ENCODE results near the gene AMBP.

AMBP gene

DNA sequence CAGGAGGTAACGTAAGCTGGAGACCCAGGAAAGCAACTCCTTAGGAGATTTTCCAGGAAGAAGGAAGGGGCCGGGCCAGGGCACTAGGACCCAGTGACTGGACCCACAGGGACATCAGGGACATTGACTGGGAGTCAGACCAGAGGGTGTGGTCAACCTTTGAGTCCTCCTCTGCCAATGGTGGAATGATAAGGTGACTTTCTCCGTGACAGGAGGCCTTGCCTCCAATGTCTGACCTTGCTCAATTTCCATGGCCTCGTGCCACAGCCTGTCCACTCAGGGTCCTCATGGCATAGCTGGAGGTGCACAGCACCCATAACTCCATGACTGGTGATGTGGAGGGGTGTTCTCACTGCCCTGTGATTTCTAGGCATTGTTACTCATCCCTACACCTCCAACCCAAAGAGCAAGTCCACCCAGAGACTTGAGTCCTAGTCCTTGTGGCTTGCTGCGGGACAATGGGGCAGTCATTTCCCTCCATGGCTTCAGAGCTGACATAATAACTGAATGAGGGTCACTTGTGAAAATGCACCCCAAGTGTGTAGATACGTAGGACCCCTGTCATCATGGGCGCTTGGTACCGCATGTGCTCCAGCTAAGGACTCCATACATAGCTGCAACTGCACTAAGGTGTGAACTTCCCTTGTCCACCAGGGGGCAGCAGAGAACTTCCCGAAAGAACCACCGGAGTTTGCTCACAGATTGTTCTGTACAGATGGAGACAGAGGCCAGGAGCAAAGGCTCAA is 4.1 kb upstream of the AMBP start:
- TF ChIP-seq TAF1 (IDR thresholded peaks at IDR 0.05; ENCODE audit: borderline replicate concordance, insufficient read depth, low read length) (no peak), SIN3A (IDR thresholded peaks at IDR 0.05; ENCODE audit: borderline replicate concordance, insufficient read depth, low read length) (no peak), POLR2AphosphoS5 (IDR thresholded peaks at IDR 0.05; ENCODE audit: low read depth, low read length) (no peak), FOXP2 (optimal IDR thresholded peaks at IDR 0.05; ENCODE audit: borderline replicate concordance, extremely low read depth, extremely low read length, insufficient read depth) (no peak)
- TF ChIP-seq, protein P1, sequence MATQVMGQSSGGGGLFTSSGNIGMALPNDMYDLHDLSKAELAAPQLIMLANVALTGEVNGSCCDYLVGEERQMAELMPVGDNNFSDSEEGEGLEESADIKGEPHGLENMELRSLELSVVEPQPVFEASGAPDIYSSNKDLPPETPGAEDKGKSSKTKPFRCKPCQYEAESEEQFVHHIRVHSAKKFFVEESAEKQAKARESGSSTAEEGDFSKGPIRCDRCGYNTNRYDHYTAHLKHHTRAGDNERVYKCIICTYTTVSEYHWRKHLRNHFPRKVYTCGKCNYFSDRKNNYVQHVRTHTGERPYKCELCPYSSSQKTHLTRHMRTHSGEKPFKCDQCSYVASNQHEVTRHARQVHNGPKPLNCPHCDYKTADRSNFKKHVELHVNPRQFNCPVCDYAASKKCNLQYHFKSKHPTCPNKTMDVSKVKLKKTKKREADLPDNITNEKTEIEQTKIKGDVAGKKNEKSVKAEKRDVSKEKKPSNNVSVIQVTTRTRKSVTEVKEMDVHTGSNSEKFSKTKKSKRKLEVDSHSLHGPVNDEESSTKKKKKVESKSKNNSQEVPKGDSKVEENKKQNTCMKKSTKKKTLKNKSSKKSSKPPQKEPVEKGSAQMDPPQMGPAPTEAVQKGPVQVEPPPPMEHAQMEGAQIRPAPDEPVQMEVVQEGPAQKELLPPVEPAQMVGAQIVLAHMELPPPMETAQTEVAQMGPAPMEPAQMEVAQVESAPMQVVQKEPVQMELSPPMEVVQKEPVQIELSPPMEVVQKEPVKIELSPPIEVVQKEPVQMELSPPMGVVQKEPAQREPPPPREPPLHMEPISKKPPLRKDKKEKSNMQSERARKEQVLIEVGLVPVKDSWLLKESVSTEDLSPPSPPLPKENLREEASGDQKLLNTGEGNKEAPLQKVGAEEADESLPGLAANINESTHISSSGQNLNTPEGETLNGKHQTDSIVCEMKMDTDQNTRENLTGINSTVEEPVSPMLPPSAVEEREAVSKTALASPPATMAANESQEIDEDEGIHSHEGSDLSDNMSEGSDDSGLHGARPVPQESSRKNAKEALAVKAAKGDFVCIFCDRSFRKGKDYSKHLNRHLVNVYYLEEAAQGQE (IDR thresholded peaks at IDR 0.05; ENCODE audit: insufficient read depth in 1 of 2, low read depth in 2 of 2, low read length in 2 of 2) = no peak

DNA sequence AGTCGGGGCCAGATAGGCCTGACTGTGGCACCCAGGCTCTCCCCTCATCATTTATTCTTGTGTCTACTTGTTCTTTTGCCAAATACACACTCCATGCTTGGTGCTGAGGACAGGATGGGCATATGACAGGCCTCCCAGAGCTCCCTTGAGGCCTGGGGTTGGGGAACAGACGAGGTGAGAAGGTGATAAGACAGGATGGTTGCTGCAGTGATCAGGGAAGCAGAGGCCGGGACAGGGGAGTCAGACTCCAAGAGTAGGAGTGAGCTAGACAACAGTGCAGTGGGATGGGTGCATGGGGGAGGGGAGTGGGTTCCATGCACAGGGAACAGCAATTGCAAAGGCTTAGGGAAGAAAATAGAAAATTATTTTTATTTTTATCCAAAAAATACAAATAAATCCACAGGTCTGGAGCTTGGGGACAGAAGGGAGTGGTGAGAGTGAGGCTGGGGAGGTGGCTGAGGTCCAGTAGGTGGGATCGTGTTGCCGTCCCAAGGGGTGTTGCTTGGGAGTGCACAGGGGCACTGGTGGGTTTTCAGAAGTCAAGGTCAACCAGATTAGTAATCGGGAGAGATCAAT is 3.4 kb upstream of the AMBP start:
- no peak for TF ChIP-seq TAF1 (IDR thresholded peaks at IDR 0.05; ENCODE audit: borderline replicate concordance, insufficient read depth, low read length)
- no peak for TF ChIP-seq FOXP2 (optimal IDR thresholded peaks at IDR 0.05; ENCODE audit: borderline replicate concordance, extremely low read depth, extremely low read length, insufficient read depth)
- no peak for TF ChIP-seq SIN3A (IDR thresholded peaks at IDR 0.05; ENCODE audit: borderline replicate concordance, insufficient read depth, low read length)

DNA sequence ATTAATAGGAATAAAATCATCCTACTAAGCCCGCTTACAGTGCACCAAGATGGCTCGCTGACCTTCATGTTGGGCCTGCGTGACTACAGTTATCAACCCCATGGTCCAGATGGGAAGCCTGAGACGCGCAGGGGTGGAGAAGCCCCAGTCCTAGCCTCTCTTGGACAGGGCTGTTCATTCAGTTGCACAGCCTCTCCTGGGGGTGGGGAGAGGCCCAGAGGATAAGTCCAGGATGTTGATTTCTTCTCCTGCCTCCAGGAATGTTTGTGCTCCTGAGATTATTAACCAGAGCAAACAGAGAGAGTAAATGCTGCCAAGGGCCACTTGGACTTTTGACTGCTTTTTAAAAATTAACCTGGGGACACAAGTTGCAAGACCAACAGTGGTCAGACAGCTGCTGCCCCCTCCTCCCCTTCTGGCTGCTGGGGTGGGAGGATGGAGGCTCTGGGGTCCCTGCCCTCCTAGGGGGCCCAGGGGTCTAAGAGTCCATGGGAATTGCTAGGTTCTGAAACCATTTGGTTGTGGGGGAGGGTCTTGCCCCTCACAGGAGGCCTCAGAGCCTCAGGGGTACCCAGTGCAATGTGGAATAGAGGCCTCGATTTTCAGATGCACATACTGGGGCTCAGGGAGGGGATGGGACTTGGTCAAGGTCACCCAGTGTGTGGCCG is 2.8 kb upstream of the AMBP start:
- no peak for TF ChIP-seq FOXP2 (optimal IDR thresholded peaks at IDR 0.05; ENCODE audit: borderline replicate concordance, extremely low read depth, extremely low read length, insufficient read depth)
- no peak for TF ChIP-seq SIN3A (IDR thresholded peaks at IDR 0.05; ENCODE audit: borderline replicate concordance, insufficient read depth, low read length)
- TF ChIP-seq POLR2AphosphoS5 (IDR thresholded peaks at IDR 0.05; ENCODE audit: low read depth, low read length) = no peak
- TF ChIP-seq, protein P1 (IDR thresholded peaks at IDR 0.05; ENCODE audit: insufficient read depth in 1 of 2, low read depth in 2 of 2, low read length in 2 of 2) = no peak
- no peak for TF ChIP-seq TAF1 (IDR thresholded peaks at IDR 0.05; ENCODE audit: borderline replicate concordance, insufficient read depth, low read length)

DNA sequence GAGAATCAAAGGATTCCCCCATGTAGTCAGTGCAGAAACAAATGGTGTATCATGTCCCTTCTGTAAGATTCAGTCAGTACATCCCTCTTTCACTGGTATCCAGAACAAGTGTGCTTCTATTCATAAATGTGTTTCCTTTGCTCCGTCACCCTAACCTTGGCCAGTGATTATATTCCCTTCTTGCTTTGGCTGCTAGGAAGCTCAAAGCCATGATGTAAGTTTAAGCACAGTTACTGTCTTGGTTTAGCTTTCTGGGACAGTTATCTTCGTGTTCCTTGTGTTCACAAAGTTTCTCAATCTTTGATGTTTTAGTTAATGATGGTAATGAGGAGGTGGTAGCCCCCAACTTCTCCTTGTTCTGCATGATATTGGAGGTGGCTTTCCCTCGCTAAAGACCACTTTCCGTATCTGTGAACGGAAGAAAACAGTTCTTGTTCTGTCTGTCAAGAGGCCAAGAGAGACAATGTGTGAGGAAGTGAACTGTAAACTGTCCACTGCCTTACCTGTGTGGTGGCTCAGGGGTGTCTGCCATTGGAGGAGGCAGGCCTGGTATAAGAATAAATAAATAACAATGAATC is 2.2 kb upstream of the AMBP start:
- TF ChIP-seq TAF1 (IDR thresholded peaks at IDR 0.05; ENCODE audit: borderline replicate concordance, insufficient read depth, low read length) (no peak), POLR2AphosphoS5 (IDR thresholded peaks at IDR 0.05; ENCODE audit: low read depth, low read length) (no peak), FOXP2 (optimal IDR thresholded peaks at IDR 0.05; ENCODE audit: borderline replicate concordance, extremely low read depth, extremely low read length, insufficient read depth) (no peak), SIN3A (IDR thresholded peaks at IDR 0.05; ENCODE audit: borderline replicate concordance, insufficient read depth, low read length) (no peak)
- TF ChIP-seq, protein P1 (IDR thresholded peaks at IDR 0.05; ENCODE audit: insufficient read depth in 1 of 2, low read depth in 2 of 2, low read length in 2 of 2) = no peak

DNA sequence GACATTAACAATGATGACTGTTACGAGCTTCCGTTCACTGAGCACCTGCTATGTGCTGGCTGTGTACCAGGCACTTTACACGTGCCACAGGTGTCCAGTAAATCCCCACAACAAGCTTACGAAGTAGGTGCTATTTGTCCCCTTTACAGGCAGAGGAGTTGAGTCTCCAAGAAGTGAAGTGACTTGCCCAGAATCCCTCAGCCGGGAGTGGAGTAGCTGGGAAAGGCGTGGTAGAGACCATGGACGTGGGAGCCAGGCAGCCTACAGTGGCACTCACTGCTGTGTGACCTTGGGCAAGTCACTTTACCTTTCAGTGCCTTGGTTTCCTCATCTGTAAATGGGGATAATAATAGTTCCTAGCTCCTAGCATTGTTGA is 669 bp upstream of the AMBP start:
- no peak for TF ChIP-seq TAF1 (IDR thresholded peaks at IDR 0.05; ENCODE audit: borderline replicate concordance, insufficient read depth, low read length)
- TF ChIP-seq FOXP2 (optimal IDR thresholded peaks at IDR 0.05; ENCODE audit: borderline replicate concordance, extremely low read depth, extremely low read length, insufficient read depth) = no peak
- TF ChIP-seq POLR2AphosphoS5 (IDR thresholded peaks at IDR 0.05; ENCODE audit: low read depth, low read length) = no peak

Measured in PFSK-1 (cell line).